Activated CD8-positive, alpha-beta T cell treated with anti-CD3 and anti-CD28 coated beads for 36 hours (primary cell): ENCODE data around the gene TNS3. TPM values are rescaled to one million over a fixed set of nuclear protein-coding genes. Genes with fewer than 3 reads are reported as not detected.

ENCODE experiments used
- ATAC-seq: fragments of 200-7000 bp; cut with Tn5 transposase; one replicate; pipeline ENCODE4 v1.10.0; 2021; ENCODE audit warnings: mild to moderate bottlenecking, moderate library complexity
- CTCF ChIA-PET: fragments of 350-600 bp; sonication (Branson Sonifier 250); formaldehyde crosslinking; loops from one replicate; lab custom pipeline; 2021; ENCODE audit warnings: antibody characterized with exemption; lab: Charles Lee
- POLR2A ChIA-PET: fragments of 350-600 bp; sonication (Branson Sonifier 250); formaldehyde crosslinking; loops from one replicate; lab custom pipeline; 2021; ENCODE audit warnings: antibody characterized with exemption; lab: Charles Lee
- DNase-seq: peaks from one replicate; pipeline ENCODE4 v3.0.0-alpha.2; 2020
- H3K27ac Mint-ChIP-seq: one replicate; pipeline ENCODE4 v1.8.0; 2021; ENCODE audit warnings: mild to moderate bottlenecking, mixed read lengths
- H3K27me3 Mint-ChIP-seq: one replicate; pipeline ENCODE4 v1.8.0; 2021; ENCODE audit warnings: mixed read lengths
- H3K36me3 Mint-ChIP-seq: one replicate; pipeline ENCODE4 v1.8.0; 2021; ENCODE audit warnings: low read depth, mixed read lengths
- H3K4me1 Mint-ChIP-seq: one replicate; pipeline ENCODE4 v1.8.0; 2021; ENCODE audit warnings: low read depth, mixed read lengths
- H3K4me3 Mint-ChIP-seq: one replicate; pipeline ENCODE4 v1.8.0; 2021; ENCODE audit warnings: mild to moderate bottlenecking, moderate library complexity, mixed read lengths
- H3K9me3 Mint-ChIP-seq: one replicate; pipeline ENCODE4 v1.8.0; 2021; ENCODE audit warnings: mixed read lengths
- intact Hi-C: fragments of 100-400 bp; cut with micrococcal nuclease; formaldehyde crosslinking; loops from one replicate; pipeline ENCODE4 v1.10.0; 2022
- total RNA-seq, 2 experiments: library from RNA; stranded (reverse); gene quantifications; one replicate each; pipeline ENCODE4 v1.2.3, GENCODE V29; 2021
- TF ChIP-seq, protein P1 (sequence below): fragments of 200-600 bp; IDR thresholded peaks from one replicate; pipeline ENCODE4 v1.8.0; 2022; ENCODE audit warnings: antibody characterized with exemption, mild to moderate bottlenecking

The TNS3 gene
- total RNA-seq, 2 experiments from 2014 or later, result 0.04 to 0.16 TPM

DNA sequence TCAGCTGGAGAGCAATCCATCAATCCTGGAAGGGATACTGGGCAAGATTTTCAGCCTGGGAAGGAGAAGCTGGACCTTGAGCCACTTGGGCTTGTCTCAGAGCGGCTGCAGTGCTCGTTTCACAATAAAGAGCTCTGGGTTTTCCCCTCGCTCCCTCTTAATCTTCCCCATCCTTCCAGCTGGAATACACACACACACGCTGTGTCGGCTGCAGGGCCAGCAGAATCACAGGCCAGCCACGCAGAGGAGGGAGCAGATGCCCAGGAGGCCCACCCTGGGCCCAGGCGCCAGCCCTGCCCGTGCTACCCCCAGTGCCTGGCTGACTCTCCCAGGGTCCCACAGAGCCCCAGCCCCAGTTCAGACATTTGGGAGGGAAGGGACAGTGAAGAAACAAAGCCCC lies 255.1 kb downstream of the TNS3 start:
- ATAC-seq (no peak), DNase-seq (no peak)
- Mint-ChIP-seq H3K36me3 (no peaks in the 10 kb centered on the region), H3K9me3 (no peaks in the 10 kb centered on the region), H3K4me1 (no peaks in the 10 kb centered on the region), H3K27me3 (no peaks in the 10 kb centered on the region), H3K4me3 (no peak overlapping the region), H3K27ac (no peak overlapping the region)
- ChIA-PET POLR2A (no interaction called here), CTCF (no interaction called here)
- TF ChIP-seq, protein P1, sequence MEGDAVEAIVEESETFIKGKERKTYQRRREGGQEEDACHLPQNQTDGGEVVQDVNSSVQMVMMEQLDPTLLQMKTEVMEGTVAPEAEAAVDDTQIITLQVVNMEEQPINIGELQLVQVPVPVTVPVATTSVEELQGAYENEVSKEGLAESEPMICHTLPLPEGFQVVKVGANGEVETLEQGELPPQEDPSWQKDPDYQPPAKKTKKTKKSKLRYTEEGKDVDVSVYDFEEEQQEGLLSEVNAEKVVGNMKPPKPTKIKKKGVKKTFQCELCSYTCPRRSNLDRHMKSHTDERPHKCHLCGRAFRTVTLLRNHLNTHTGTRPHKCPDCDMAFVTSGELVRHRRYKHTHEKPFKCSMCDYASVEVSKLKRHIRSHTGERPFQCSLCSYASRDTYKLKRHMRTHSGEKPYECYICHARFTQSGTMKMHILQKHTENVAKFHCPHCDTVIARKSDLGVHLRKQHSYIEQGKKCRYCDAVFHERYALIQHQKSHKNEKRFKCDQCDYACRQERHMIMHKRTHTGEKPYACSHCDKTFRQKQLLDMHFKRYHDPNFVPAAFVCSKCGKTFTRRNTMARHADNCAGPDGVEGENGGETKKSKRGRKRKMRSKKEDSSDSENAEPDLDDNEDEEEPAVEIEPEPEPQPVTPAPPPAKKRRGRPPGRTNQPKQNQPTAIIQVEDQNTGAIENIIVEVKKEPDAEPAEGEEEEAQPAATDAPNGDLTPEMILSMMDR, result no peak
- intact Hi-C loops, result no loop called here

DNA sequence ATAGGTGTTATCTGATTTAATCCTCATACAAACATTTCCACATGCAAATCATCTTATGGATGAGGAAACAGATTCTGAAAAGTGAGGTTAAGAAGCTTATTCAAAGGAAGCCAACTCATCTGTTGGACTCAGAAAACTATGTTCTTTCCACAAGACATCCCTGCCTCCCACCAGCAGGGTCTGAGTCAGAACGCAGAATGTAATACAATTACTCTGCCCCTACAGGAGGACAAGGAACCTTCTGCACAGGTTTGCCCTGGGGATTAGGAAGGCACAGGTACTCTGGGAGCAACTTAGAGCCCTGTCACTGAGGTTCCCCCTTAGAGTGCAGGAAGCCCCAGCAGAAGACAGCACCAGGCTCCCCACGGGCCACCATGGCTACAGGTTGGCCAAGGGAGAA lies 255.7 kb downstream of the TNS3 start:
- no peak overlapping the region for H3K27ac Mint-ChIP-seq
- ChIA-PET CTCF (no interaction called here), POLR2A (no interaction called here)
- no peaks in the 10 kb centered on the region for H3K27me3 Mint-ChIP-seq
- intact Hi-C loops, result no loop called here
- no peak for ATAC-seq
- DNase-seq, result no peak
- no peaks in the 10 kb centered on the region for H3K4me1 Mint-ChIP-seq
- H3K4me3 Mint-ChIP-seq, result no peak overlapping the region
- TF ChIP-seq, protein P1, result no peak
- H3K36me3 Mint-ChIP-seq, result no peaks in the 10 kb centered on the region
- H3K9me3 Mint-ChIP-seq, result no peaks in the 10 kb centered on the region

DNA sequence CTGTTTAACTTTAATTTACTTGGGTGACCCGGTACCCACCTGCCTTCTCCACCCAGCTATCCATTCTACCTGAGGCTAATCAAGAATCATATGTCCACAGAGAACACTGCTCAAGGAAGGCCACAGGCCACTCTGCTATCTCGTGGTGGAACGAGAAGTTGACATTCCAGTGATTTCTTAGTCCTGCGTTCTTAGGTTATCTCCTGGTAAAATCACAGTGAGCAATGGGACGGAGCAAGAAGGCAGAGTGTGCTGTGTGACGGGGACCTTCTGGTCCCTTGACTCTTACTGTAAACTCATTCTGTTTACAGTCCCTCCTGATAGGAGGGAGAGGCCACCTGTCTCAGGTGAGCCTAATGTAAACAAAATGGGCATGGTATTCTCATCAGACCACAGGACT lies 256.6 kb downstream of the TNS3 start:
- ChIA-PET CTCF (no interaction called here), POLR2A (no interaction called here)
- H3K4me3 Mint-ChIP-seq, result no peak overlapping the region
- no peaks in the 10 kb centered on the region for H3K4me1 Mint-ChIP-seq
- TF ChIP-seq, protein P1, result no peak
- intact Hi-C loops, result no loop called here
- DNase-seq (no peak), ATAC-seq (no peak)
- H3K27me3 Mint-ChIP-seq, result no peaks in the 10 kb centered on the region
- no peak overlapping the region for H3K27ac Mint-ChIP-seq
- no peaks in the 10 kb centered on the region for H3K9me3 Mint-ChIP-seq
- no peaks in the 10 kb centered on the region for H3K36me3 Mint-ChIP-seq

DNA sequence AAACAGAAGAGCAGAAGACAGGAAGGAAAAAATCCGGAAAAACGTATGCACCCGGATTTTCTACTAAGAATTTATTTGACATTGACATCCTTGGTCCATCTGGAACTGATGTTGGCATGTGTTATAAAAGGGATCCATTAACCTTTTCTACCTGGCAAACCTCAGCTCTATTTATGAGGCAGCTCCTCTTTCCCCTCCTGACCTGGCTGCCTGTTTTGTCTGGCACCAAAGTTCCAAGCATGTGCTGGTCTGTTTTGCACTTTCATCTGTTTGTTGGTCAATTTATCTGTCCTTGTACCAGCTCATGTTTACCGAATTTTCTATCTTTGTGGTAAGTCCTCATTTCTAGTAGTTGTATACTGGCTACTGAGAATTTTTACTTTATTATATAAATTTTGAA lies 258.0 kb downstream of the TNS3 start:
- intact Hi-C loops, result no loop called here
- CTCF ChIA-PET, result no interaction called here
- POLR2A ChIA-PET, result no interaction called here
- no peaks in the 10 kb centered on the region for H3K36me3 Mint-ChIP-seq
- no peaks in the 10 kb centered on the region for H3K4me1 Mint-ChIP-seq
- no peaks in the 10 kb centered on the region for H3K9me3 Mint-ChIP-seq
- H3K4me3 Mint-ChIP-seq, result no peak overlapping the region
- no peaks in the 10 kb centered on the region for H3K27me3 Mint-ChIP-seq
- DNase-seq (no peak), ATAC-seq (no peak)
- TF ChIP-seq, protein P1, result no peak
- H3K27ac Mint-ChIP-seq, result no peak overlapping the region

DNA sequence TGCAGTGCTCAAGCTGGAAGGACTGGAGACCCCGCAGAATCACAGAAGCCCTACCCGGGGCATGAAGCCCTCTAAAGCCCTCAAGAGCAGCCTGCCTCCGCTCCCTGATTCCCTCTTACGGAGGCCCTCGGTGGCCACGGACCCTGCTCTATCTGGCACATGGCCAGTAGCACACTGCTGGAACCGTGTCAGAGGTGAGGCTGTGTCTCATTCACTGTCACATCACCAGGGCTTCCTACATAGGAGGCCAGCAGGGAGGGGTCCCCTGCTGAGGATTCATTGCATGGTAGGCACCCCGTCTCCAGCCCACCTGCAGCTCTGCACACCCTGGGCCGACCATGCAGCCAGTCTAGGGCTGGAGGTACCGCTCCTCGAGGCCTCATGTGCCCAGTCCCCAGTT lies 259.2 kb downstream of the TNS3 start:
- DNase-seq (no peak), ATAC-seq (no peak)
- Mint-ChIP-seq H3K27me3 (no peaks in the 10 kb centered on the region), H3K4me3 (no peak overlapping the region), H3K9me3 (peaks cover 3% of the 10 kb centered on the region), H3K36me3 (no peaks in the 10 kb centered on the region), H3K4me1 (no peaks in the 10 kb centered on the region), H3K27ac (no peak overlapping the region)
- intact Hi-C loops, result no loop called here
- TF ChIP-seq, protein P1, result no peak
- CTCF ChIA-PET, result no interaction called here
- POLR2A ChIA-PET, result no interaction called here
